GM18873 (cell line): ENCODE data around the gene PCBD2.
"Not testable (repeated sequence)": the region's sequence is repeated elsewhere in the genome, so short reads cannot be mapped to it uniquely, and the experiment has no call there.

Experiments used
- ATAC-seq: cut with Tn5 transposase; IDR thresholded peaks from one replicate; pipeline ENCODE4 v1.9.1; 2021; ENCODE audit warnings: mild to moderate bottlenecking, moderate library complexity, moderate number of reproducible peaks; ENCODE audit not compliant: unreplicated experiment, low FRiP score

PCBD2 gene

DNA sequence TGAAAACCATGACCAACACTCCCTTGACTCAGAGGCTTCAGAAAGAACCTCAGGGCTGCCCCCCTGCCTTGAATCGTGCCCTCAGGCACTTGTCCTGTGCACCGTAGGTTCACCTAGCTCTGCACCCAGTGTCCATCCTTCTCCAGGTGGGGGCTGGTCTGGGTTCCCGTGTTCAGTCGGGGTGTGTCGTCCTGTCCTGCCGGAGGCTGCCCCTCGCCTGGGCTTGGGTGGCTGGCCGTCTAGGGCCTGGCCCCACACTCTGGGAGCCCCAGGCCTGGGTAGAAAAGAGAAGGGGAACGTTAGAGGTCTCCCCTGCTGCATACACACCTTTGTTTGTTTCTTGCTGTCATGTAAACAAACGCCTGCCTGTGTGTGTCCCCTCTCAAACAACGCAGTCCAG is 92.1 kb downstream of the PCBD2 start:
- no peak for ATAC-seq

DNA sequence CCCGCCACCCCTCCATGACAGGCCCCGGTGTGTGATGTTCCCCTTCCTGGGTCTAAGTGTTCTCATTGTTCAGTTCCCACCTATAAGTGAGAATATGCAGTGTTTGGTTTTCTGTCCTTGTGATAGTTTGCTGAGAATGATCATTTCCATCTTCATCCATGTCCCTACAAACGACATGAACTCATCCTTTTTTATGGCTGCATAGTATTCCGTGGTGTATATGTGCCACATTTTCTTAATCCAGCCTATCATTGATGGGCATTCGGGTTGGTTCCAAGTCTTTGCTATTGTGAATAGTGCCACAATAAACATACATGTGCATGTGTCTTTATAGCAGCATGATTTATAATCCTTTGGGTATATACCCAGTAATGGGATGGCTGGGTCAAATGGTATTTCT is 93.1 kb downstream of the PCBD2 start:
- ATAC-seq = not testable (repeated sequence)

DNA sequence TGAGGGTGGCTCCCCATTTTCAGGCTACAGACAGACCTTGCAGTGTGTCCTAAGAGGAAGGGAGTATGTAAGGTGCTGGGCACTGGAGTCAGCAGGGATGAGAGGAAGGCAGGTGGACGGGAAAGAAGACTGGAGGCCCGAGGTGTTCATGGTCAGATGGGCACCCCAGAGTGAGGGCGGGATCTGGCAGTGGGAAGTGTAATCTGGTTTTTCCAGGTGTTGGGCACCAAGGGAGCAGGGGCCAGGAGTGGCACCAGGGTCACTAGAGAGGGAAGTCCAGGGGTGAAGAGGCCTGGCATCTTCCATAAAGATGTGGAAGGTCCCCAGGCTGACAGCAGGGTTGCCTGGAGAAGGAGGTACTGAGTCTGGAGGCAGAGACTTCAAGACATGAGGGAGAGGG is 99.4 kb downstream of the PCBD2 start:
- ATAC-seq = no peak

DNA sequence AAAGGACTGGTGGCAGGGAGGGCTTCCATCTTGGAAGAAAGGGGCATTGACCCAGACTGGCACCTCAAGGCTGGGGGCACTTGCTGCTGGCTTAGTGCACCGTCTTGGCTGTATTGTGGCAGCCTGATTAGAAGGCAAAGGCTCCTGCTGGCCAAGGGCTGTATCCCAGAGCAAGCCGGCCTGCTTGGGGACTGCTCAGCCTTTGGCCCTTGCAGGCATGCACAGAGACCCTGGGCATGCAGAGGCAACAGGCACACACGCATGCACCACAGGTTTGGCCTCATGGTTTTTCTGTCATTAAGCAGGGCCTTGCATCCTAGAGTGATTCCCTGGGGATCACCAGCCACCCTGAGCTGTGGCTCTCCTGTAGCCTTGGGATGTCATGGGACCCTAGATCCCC is 100.1 kb downstream of the PCBD2 start:
- no peak for ATAC-seq

DNA sequence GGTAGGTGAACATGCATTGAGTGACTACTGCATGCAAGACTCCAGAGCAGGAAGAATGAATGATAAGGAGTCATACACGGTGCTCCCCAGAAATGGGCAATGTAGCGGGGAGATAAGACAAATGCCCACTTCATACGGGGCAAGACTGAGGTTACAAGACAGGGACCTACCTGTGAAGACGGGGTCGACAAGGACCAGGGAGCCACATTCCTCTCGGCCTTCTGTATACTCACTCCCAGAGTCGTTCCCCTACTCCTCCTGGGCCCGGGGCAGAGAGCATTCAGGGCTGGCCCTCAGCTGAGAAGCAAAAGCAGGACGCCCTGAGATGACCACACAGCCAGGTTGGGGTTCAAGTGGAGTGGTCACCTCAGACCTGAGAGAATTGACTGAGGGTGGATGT is 102.4 kb downstream of the PCBD2 start:
- ATAC-seq = no peak

DNA sequence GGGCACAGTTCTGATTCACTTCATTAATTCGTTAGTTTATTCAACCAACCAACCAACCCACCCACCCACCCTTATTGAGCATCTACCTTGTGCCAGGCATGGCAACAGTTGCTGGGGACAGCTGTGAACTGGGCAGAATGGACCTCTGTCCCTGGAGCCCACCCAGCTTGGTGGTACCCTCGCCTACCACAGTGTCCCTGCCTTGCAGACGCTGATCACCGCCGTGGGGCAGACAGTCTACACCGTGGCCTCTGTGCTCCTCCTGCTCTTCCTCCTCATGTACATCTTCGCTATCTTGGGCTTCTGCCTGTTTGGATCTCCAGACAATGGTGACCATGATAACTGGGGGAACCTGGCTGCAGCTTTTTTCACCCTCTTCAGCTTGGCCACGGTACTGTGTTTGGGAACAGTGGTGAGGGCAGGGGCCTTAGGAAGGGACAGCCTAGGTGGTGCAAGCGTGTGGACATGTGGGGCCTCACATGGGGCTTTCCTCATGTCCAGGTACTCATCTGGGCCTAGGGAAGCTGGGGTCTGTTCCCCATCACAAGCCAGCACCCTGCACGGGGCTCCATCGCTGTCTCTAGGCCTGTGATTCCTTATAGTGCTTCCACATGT is 102.9 kb downstream of the PCBD2 start:
- ATAC-seq = no peak

DNA sequence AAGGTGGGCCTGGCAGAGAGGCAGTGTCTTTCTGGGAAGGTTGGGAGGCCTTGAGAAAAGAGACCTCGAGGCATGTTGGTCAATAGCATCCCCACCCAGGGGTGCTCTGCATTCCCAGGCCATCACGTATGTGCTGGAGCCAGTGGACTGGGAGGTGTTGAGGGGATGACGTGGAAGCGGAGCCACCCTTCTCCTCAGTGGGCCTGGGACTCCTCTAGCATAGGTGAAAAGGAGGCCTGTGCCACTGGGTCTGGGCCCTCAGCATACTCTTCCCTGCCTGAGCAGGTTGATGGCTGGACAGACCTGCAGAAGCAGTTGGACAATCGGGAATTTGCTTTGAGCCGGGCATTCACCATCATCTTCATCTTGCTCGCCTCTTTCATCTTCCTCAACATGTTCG is 103.6 kb downstream of the PCBD2 start:
- no peak for ATAC-seq

DNA sequence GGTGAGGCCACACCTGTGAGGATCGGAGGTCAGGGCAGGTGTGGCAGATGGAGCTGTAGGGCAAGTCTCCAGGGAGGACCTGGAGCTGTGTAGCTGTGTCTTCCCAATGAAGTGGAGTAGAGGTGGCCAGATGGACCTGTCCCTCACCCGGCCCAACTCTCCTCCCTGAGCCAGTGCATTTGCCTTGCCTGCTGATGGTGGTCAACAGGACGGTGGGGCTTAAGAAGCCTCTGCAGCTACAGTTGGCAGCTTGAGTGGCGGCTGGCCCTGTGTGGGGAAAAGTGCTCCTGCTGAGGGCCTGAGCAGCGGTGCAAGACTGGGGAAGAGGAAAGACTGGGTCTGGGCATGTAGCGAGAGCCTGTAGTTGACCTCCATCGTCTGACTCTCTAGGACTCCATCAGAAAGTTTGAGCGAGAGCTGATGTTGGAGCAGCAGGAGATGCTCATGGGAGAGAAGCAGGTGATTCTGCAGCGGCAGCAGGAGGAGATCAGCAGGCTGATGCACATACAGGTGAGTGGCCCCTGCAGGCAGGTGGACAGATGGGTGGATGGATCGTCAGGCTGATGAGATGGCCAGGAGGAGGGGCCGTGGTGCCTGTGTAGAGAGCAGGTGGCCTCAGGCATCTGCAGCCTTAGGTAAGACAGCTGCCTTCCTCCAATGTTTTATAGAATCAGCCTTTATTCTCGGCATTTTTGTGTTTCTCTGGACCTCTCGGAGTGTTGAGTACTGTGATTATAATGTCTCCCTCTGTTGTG is 104.2 kb downstream of the PCBD2 start:
- no peak for ATAC-seq

DNA sequence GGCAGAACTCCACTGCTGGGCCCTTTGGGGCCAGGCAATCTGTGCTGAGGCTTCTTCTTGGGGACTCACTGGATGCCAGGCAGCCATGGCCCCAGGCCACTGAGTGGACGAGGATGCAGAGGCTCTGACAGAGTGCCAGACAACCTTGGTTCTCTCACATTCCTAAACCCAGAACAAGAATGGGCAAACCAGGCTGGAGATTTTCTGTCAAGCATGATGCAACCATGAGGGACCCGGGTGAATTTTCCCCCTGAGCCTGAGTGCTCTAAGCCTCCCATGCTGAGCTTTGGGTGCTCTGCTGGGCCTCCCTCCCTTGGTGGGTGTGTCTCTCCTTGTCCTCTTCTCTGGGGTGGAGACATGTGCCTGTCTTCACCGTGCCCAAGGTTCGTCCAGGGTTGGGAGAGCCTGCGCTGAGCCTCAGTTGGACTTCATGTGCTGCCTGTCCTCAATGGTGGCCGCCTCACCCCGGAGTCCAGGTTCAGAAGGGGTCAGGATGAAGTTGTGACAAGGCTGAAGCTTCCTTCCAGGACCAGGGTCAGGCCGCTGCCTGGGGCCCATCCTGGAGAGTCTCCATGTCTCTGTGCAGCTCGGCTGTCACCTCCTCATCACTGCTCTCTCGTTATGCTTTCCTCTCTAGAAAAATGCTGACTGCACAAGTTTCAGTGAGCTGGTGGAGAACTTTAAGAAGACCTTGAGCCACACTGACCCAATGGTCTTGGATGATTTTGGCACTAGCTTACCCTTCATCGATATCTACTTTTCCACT is 105.0 kb downstream of the PCBD2 start:
- no peak for ATAC-seq

DNA sequence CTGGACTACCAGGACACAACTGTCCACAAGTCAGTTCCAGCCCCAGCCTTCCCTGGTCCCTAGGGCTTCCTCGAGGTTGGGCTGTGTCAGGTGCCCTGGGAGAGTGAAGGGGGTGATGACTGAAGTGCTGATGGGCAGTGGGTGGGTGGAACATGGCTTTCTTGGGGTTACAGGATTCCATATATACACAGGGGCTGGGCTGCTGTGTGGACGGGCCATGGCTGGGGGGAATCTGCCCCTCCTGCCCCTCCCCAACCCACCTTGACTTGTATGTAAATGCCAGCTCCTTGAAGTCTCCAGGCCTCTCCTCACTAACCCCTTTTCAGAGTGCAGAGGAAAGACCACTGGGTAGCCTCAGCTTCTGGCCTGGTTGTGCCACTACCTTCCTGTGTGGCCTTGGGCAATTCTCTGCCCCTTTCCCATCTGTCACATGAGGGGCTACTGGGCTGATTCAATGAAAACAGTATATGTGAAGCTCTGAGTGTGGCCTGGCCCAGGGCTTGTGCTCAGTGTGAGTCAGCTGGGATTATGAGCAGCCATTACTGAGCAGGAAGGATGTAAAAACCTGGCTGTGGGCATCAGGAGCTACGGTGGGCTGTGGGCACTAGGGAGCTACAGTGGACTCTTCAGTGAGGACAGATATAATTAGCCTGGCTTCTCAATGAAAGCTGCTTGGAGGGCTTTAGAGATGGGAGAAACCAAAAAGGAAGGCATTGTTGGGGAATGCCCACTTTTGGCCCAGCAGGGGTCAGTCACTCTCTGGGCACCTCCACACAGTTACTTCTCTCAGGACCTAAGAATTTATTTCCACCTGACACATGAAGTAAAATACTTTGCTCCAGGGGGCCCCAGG is 105.8 kb downstream of the PCBD2 start:
- no peak for ATAC-seq

DNA sequence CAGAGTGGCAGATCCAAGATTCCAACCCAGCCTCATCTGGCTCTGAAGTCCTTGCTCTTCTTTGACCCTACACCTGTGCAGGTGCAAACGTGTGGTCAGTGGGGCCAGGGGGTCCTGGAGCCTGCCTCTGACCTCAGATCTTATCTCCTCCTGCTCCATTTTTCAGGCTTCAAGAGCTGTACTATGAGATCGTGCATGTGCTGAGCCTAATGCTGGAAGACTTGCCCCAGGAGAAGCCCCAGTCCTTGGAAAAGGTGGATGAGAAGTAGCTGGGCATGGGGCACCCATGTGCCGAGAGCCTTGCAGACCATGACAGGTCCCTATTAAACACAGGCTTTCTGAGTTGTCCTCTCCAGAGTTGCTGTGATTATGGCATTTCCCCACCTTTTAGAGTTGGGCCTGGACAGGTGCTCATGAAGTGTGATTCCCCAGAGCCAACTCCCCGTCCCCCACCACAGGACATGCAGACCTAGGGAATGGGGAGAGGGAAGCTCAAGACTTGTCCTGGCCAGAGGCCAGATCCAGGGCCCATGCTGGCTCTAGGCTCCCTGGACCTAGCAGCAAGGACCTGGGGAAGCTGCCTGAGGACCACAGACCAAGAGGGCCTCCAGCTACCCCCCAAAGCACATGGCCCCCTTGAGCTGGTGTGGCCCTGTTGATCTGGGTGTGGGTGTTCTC is 106.6 kb downstream of the PCBD2 start:
- ATAC-seq = no peak

DNA sequence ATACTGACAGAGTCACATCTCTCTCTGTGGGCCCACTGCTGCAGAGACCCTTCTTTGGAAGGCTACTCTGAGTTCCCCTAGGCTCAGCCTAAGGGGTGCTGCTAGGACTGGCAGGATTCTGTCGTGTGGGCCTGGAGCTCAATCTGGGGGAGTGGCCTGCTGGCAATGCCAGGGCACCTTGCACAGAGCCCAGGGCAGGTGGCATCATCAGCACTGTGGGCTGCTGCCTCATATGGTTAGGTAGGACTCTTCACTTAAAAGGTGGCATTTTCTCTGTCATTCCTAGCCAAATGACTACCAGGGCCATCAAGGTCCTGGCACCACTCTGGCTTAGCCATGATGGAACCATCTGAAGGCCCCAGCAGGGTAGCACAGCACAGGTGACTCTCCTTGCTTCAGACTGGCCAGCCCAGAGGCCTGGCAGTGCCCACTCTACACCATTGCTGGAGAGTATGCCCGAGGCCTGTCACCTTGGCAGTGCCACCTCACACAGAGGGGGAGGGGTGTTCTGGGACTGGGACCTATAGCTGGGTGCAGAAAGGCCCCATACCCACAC is 107.2 kb downstream of the PCBD2 start:
- no peak for ATAC-seq
